K562 (cell line): ENCODE results near the gene CRB2. TPM values are rescaled to one million over a fixed set of nuclear protein-coding genes. Genes with fewer than 3 reads are reported as not detected.
A peak's percentile ranks its signal among the peaks of the same experiment; 100 is the strongest.

Experiments used
- ARHGAP35 ChIP-seq: fragments of 450-650 bp; IDR thresholded peaks from 2 replicates; pipeline ENCODE4 v1.6.1; 2018; ENCODE audit not compliant: partially characterized antibody
- ATF1 ChIP-seq, 2 experiments: fragments of 450-650 bp in 1 of 2; IDR thresholded peaks; 2 replicates each; pipeline ENCODE4 v1.6.1; 2016; ENCODE audit warnings: missing compliant biosample characterization in 1 of 2, missing genetic modification characterization in 1 of 2
- BRF1 ChIP-seq: IDR thresholded peaks from 3 replicates; pipeline ENCODE4 v1.6.1; 2011; ENCODE audit warnings: borderline replicate concordance, mild to moderate bottlenecking; ENCODE audit not compliant: insufficient read length; ENCODE audit errors: extremely low read depth
- CSDE1 ChIP-seq, 2 experiments: fragments of 450-650 bp; IDR thresholded peaks; 2 replicates each; pipeline ENCODE4 v1.6.1; 2016; ENCODE audit warnings: mild to moderate bottlenecking in 1 of 2
- FIP1L1 ChIP-seq: fragments of 200-400 bp; formaldehyde crosslinking; IDR thresholded peaks from 2 replicates; pipeline ENCODE4 v1.6.1; 2018; ENCODE audit warnings: mild to moderate bottlenecking, low read depth, low read length; ENCODE audit not compliant: poor library complexity, severe bottlenecking
- FOXK1 ChIP-seq: sonication (generic); formaldehyde crosslinking; IDR thresholded peaks from 2 replicates; pipeline ENCODE4 v1.8.0; 2022; ENCODE audit warnings: missing genetic modification reagents, mild to moderate bottlenecking, borderline replicate concordance
- PRMT5 ChIP-seq: sonication (generic); formaldehyde crosslinking; IDR thresholded peaks from 2 replicates; pipeline ENCODE4 v1.5.0; 2020; ENCODE audit warnings: missing genetic modification reagents
- RBFOX2 ChIP-seq: fragments of 200-400 bp; formaldehyde crosslinking; IDR thresholded peaks from 2 replicates; pipeline ENCODE4 v1.6.1; 2017; ENCODE audit warnings: low read depth, mild to moderate bottlenecking, low read length, moderate library complexity
- SMC3 ChIP-seq: conservative IDR thresholded peaks from 2 replicates; pipeline ENCODE4 v1.6.1; 2011; ENCODE audit warnings: low read depth, low read length, improper control_type of control experiment; ENCODE audit not compliant: insufficient read depth
- TBL1XR1 ChIP-seq, 2 experiments: IDR thresholded peaks; 2 replicates each; pipeline ENCODE4 v1.6.1; 2012; ENCODE audit warnings: improper control_type of control experiment in 2 of 2, low read length in 2 of 2, mild to moderate bottlenecking in 1 of 2
- TBP ChIP-seq: optimal IDR thresholded peaks from 2 replicates; pipeline ENCODE3; 2011; ENCODE audit warnings: low read depth, low read length, improper control_type of control experiment
- TFAM ChIP-seq: fragments of 250-450 bp; sonication (Bioruptor Pico); conservative IDR thresholded peaks from 2 replicates; pipeline ENCODE4 v1.5.0; 2021; ENCODE audit warnings: mild to moderate bottlenecking, moderate library complexity
- XRCC3 ChIP-seq: fragments of 450-650 bp; IDR thresholded peaks from 2 replicates; pipeline ENCODE4 v1.6.1; 2017; ENCODE audit warnings: mild to moderate bottlenecking, moderate library complexity
- ZNF121 ChIP-seq: sonication (generic); formaldehyde crosslinking; conservative IDR thresholded peaks from 2 replicates; pipeline ENCODE4 v1.8.0; 2022; ENCODE audit warnings: missing genetic modification reagents
- ZNF57 ChIP-seq: fragments of 450-650 bp; formaldehyde crosslinking; IDR thresholded peaks from 2 replicates; pipeline ENCODE4 v1.4.0; 2020; ENCODE audit warnings: mild to moderate bottlenecking, moderate library complexity
- polyA plus RNA-seq, 8 experiments: library from polyadenylated mRNA; depleted of rRNA in 4 of 8; stranded (reverse) in 5 of 8; unstranded in 3 of 8; fragments of >200 nt; fragmentation: Nextera tagmentation in 2 of 8; fragmentation: Illumina TruSeq in 1 of 8; extraction: Ambion mirVana in 2 of 8; extraction: Trizol in 1 of 8; gene quantifications; 2 replicates each; pipeline versions ENCODE4 v1.2.1 to v1.2.3, GENCODE V29; 2011 to 2014; ENCODE audit warnings: inconsistent platforms in 1 of 8, missing spikeins in 1 of 8
- total RNA-seq, 7 experiments: library from RNA; depleted of rRNA in 6 of 7; stranded (reverse); fragments of >200 nt in 6 of 7; fragmentation: Illumina TruSeq in 2 of 7; extraction: Trizol in 2 of 7; gene quantifications; 2 replicates each; pipeline versions ENCODE4 v1.2.1 to v1.2.3, GENCODE V29; 2011 to 2021; ENCODE audit warnings: low replicate concordance in 1 of 7
- TF ChIP-seq, protein P1 (sequence below): fragments of 250-450 bp; sonication (Bioruptor Pico); IDR thresholded peaks from 2 replicates; pipeline ENCODE4 v1.5.0; 2021; ENCODE audit warnings: mild to moderate bottlenecking, borderline replicate concordance
- TF ChIP-seq, protein P2 (sequence below), 2 experiments: fragments of 450-650 bp; IDR thresholded peaks; 2 replicates each; pipeline ENCODE4 v1.6.1; 2016
- TF ChIP-seq, protein P3 (sequence below): fragments of 200-400 bp; formaldehyde crosslinking; IDR thresholded peaks from 2 replicates; pipeline ENCODE4 v1.6.1; 2017; ENCODE audit warnings: mild to moderate bottlenecking, low read depth, low read length, moderate library complexity

The CRB2 gene
- total and polyA plus RNA-seq, 9 of the 15 experiments (the other 6 are each of a cell fraction or from before 2014, with no cell fraction given), result 0.13 to 1.2 (median 0.25) TPM; not detected in 2

- TF ChIP-seq, protein P1, sequence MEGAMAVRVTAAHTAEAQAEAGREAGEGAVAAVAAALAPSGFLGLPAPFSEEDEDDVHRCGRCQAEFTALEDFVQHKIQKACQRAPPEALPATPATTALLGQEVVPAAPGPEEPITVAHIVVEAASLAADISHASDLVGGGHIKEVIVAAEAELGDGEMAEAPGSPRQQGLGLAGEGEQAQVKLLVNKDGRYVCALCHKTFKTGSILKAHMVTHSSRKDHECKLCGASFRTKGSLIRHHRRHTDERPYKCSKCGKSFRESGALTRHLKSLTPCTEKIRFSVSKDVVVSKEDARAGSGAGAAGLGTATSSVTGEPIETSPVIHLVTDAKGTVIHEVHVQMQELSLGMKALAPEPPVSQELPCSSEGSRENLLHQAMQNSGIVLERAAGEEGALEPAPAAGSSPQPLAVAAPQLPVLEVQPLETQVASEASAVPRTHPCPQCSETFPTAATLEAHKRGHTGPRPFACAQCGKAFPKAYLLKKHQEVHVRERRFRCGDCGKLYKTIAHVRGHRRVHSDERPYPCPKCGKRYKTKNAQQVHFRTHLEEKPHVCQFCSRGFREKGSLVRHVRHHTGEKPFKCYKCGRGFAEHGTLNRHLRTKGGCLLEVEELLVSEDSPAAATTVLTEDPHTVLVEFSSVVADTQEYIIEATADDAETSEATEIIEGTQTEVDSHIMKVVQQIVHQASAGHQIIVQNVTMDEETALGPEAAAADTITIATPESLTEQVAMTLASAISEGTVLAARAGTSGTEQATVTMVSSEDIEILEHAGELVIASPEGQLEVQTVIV (CRISPR knock-in tag), result no peak
- TF ChIP-seq, protein P2, sequence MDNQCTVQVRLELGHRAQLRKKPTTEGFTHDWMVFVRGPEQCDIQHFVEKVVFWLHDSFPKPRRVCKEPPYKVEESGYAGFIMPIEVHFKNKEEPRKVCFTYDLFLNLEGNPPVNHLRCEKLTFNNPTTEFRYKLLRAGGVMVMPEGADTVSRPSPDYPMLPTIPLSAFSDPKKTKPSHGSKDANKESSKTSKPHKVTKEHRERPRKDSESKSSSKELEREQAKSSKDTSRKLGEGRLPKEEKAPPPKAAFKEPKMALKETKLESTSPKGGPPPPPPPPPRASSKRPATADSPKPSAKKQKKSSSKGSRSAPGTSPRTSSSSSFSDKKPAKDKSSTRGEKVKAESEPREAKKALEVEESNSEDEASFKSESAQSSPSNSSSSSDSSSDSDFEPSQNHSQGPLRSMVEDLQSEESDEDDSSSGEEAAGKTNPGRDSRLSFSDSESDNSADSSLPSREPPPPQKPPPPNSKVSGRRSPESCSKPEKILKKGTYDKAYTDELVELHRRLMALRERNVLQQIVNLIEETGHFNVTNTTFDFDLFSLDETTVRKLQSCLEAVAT (IDR thresholded peaks at IDR 0.05), result peak; percentile 24 to 62; a peak in 3 of 4 replicates
- no peak for TF ChIP-seq TFAM (CRISPR knock-in tag)
- no peak for TF ChIP-seq ZNF57 (CRISPR knock-in tag)
- TF ChIP-seq SMC3, result no peak
- no peak for TF ChIP-seq XRCC3
- no peak for TF ChIP-seq ZNF121 (CRISPR knock-in tag)
- TF ChIP-seq CSDE1 (IDR thresholded peaks at IDR 0.05), result peak in 1 of 2 experiments; percentile 47; a peak in 1 of 4 replicates
- no peak for TF ChIP-seq ATF1 (CRISPR knock-in tag; IDR thresholded peaks at IDR 0.05)
- TF ChIP-seq ATF1 (tag; IDR thresholded peaks at IDR 0.05), result peak; percentile 67
- no peak for TF ChIP-seq FOXK1 (CRISPR knock-in tag)
- no peak for TF ChIP-seq TBP
- TF ChIP-seq, protein P3, sequence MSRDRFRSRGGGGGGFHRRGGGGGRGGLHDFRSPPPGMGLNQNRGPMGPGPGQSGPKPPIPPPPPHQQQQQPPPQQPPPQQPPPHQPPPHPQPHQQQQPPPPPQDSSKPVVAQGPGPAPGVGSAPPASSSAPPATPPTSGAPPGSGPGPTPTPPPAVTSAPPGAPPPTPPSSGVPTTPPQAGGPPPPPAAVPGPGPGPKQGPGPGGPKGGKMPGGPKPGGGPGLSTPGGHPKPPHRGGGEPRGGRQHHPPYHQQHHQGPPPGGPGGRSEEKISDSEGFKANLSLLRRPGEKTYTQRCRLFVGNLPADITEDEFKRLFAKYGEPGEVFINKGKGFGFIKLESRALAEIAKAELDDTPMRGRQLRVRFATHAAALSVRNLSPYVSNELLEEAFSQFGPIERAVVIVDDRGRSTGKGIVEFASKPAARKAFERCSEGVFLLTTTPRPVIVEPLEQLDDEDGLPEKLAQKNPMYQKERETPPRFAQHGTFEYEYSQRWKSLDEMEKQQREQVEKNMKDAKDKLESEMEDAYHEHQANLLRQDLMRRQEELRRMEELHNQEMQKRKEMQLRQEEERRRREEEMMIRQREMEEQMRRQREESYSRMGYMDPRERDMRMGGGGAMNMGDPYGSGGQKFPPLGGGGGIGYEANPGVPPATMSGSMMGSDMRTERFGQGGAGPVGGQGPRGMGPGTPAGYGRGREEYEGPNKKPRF, result no peak
- no peak for TF ChIP-seq FIP1L1
- TF ChIP-seq BRF1, result no peak
- peak; percentile 51 for TF ChIP-seq ARHGAP35
- TF ChIP-seq TBL1XR1 (IDR thresholded peaks at IDR 0.05; ENCODE audit: low read length in 2 of 2), result no peak
- no peak for TF ChIP-seq PRMT5
- TF ChIP-seq RBFOX2, result no peak
Measured at GRCh38 chr9:123347289-123348060, 8.5 kb upstream of the CRB2 start (continued).
